Panc1 (cell line): ENCODE results near the gene PTPRK. TPM values are rescaled to one million over a fixed set of nuclear protein-coding genes. Genes with fewer than 3 reads are reported as not detected.

Source experiments
- ATAC-seq: fragments of 200-7000 bp; cut with Tn5 transposase; 2 replicates; pipeline ENCODE4 v1.9.1; 2020; ENCODE audit warnings: mild to moderate bottlenecking, moderate library complexity
- BruUV-seq: library from RNA; stranded (reverse); fragments of 400-500 nt; replicated peaks from 2 replicates; lab custom pipeline; 2021; lab: Mats Ljungman, UMichigan
- CTCF ChIA-PET: fragments of 300-600 bp; sonication (Branson Sonifier 250); formaldehyde crosslinking; loops from one replicate; lab custom pipeline; 2022; ENCODE audit warnings: antibody characterized with exemption; lab: Charles Lee
- POLR2A ChIA-PET: fragments of 300-600 bp; sonication (Branson Sonifier 250); formaldehyde crosslinking; loops from one replicate; lab custom pipeline; 2022; ENCODE audit warnings: antibody characterized with exemption; lab: Charles Lee
- DNase-seq: peaks from one replicate; pipeline ENCODE4 v3.0.0-alpha.2; 2010; ENCODE audit warnings: low read depth, low spot score
- H3K27ac ChIP-seq: 2 replicates; pipeline ENCODE4 v1.5.1; 2011; ENCODE audit warnings: mild to moderate bottlenecking, low read length, inconsistent platforms
- H3K27me3 ChIP-seq: fragments of 200-500 bp; sonication (Bioruptor generic); 2 replicates; pipeline ENCODE4 v1.6.0; 2014; ENCODE audit warnings: low read length, inconsistent platforms; ENCODE audit not compliant: control insufficient read depth, insufficient read depth
- H3K36me3 ChIP-seq: fragments of 200-500 bp; sonication (Bioruptor generic); 2 replicates; pipeline ENCODE4 v1.5.1; 2014; ENCODE audit warnings: inconsistent platforms, mild to moderate bottlenecking, low read length, moderate library complexity; ENCODE audit not compliant: control insufficient read depth, insufficient read depth
- H3K4me1 ChIP-seq: 2 replicates; pipeline ENCODE4 v1.5.1; 2011; ENCODE audit warnings: inconsistent platforms, mild to moderate bottlenecking, low read length, moderate library complexity; ENCODE audit not compliant: control insufficient read depth, insufficient read depth
- H3K4me3 ChIP-seq, 2 experiments: 2 replicates each; pipeline ENCODE4 v1.5.1; 2011 to 2012; ENCODE audit warnings: low read depth in 2 of 2, low read length in 2 of 2, mild to moderate bottlenecking in 2 of 2, inconsistent platforms in 1 of 2, moderate library complexity in 1 of 2
- H3K9me3 ChIP-seq: fragments of 200-500 bp; sonication (Bioruptor generic); 2 replicates; pipeline ENCODE4 v1.5.1; 2014; ENCODE audit warnings: low read depth, mild to moderate bottlenecking, inconsistent platforms, low read length, moderate library complexity; ENCODE audit not compliant: control insufficient read depth, insufficient read depth
- CTCF ChIP-seq: fragments of 450-650 bp; IDR thresholded peaks from 2 replicates; pipeline ENCODE4 v1.5.1; 2017; ENCODE audit warnings: mild to moderate bottlenecking
- POLR2AphosphoS5 ChIP-seq: IDR thresholded peaks from 2 replicates; pipeline ENCODE4 v1.6.1; 2012; ENCODE audit warnings: mild to moderate bottlenecking, low read depth, low read length, moderate library complexity
- REST ChIP-seq, 2 experiments: IDR thresholded peaks; 2 replicates each; pipeline ENCODE4 v1.6.1; 2011 to 2012; ENCODE audit warnings: low read depth in 2 of 2, control low read depth in 1 of 2, low read length in 1 of 2, mild to moderate bottlenecking in 1 of 2, moderate library complexity in 1 of 2; ENCODE audit not compliant: insufficient read depth in 1 of 2
- SIN3A ChIP-seq: IDR thresholded peaks from 2 replicates; pipeline ENCODE4 v1.6.1; 2012; ENCODE audit warnings: low read depth, mild to moderate bottlenecking, low read length, moderate library complexity, borderline replicate concordance; ENCODE audit not compliant: insufficient read depth
- TCF7L2 ChIP-seq: IDR thresholded peaks from 2 replicates; pipeline ENCODE4 v1.6.1; 2011; ENCODE audit warnings: mild to moderate bottlenecking, low read depth, low read length, inconsistent platforms
- in situ Hi-C: cut with HindIII; loops from 2 replicates; pipeline ENCODE4 v1.10.0; 2016; ENCODE audit warnings: low sequenced_read_pairs, low pct_unique_long_range_greater_than_20kb
- intact Hi-C: fragments of 100-400 bp; cut with micrococcal nuclease; formaldehyde crosslinking; loops from one replicate; pipeline ENCODE4 v1.10.0; 2022; ENCODE audit not compliant: unreplicated experiment
- total RNA-seq: library from RNA; stranded (reverse); gene quantifications from one replicate; pipeline ENCODE4 v1.2.1, GENCODE V29; 2021; ENCODE audit not compliant: unreplicated experiment

PTPRK gene
- total RNA-seq, 1 experiment from 2014 or later = 61.8 TPM

GRCh38 chr6:128380891-128381290 is 139.5 kb downstream of the PTPRK start:
- DNase-seq (no peak), ATAC-seq (no peak)
- H3K36me3 ChIP-seq = no peaks in the 10 kb centered on the region
- POLR2A ChIA-PET = no interaction called here
- H3K27ac ChIP-seq = no peak overlapping the region
- intact Hi-C loops = no loop called here
- no peaks in the 10 kb centered on the region for H3K4me1 ChIP-seq
- H3K27me3 ChIP-seq = no peaks in the 10 kb centered on the region
- no peak for TF ChIP-seq SIN3A
- no peak for TF ChIP-seq REST (IDR thresholded peaks at IDR 0.05; ENCODE audit: insufficient read depth in 1 of 2, low read depth in 2 of 2, low read length in 1 of 2)
- no peak for TF ChIP-seq CTCF
- no peak for TF ChIP-seq POLR2AphosphoS5
- TF ChIP-seq TCF7L2 = no peak
- peaks cover 12% of the 10 kb centered on the region; the same call in 1 of the 2 replicates for H3K9me3 ChIP-seq
- CTCF ChIA-PET = no interaction called here
- in situ Hi-C loops = no loop called here
- no TSS peak for BruUV-seq
- no peak overlapping the region for H3K4me3 ChIP-seq

GRCh38 chr6:128379577-128379976 is 140.8 kb downstream of the PTPRK start:
- no peak for ATAC-seq
- ChIA-PET POLR2A (no interaction called here), CTCF (no interaction called here)
- Histone ChIP-seq H3K36me3 (no peaks in the 10 kb centered on the region), H3K27ac (no peak overlapping the region), H3K4me1 (no peaks in the 10 kb centered on the region), H3K9me3 (peaks cover 12% of the 10 kb centered on the region; the same call in 1 of the 2 replicates), H3K4me3 (no peak overlapping the region), H3K27me3 (no peaks in the 10 kb centered on the region)
- in situ Hi-C loops (no loop called here), intact Hi-C loops (no loop called here)
- no TSS peak for BruUV-seq
- TF ChIP-seq TCF7L2 = no peak
- no peak for TF ChIP-seq POLR2AphosphoS5
- no peak for TF ChIP-seq CTCF
- no peak for DNase-seq
